Renal cortex interstitium (tissue), 11 donors: ENCODE measurements around the gene ECHS1. TPM values are rescaled to one million over a fixed set of nuclear protein-coding genes. Genes with fewer than 3 reads are reported as not detected.
"Not testable (repeated sequence)": the region's sequence is repeated elsewhere in the genome, so short reads cannot be mapped to it uniquely, and the experiment has no call there.

Source experiments
- DNase-seq, 11 donors: peaks; one replicate each; pipeline ENCODE4 v3.0.0-alpha.2; 2013; ENCODE audit warnings: low read depth in 9 of 11, low spot score in 4 of 11; ENCODE audit errors: extremely low read depth in 1 of 11
- polyA plus RNA-seq, 3 donors: library from polyadenylated mRNA; unstranded; fragments of 120-200 nt; gene quantifications; one replicate each; pipeline ENCODE4 v1.2.1, GENCODE V29; 2013; ENCODE audit not compliant: insufficient read length in 3 of 3

The ECHS1 gene
- polyA plus RNA-seq, 3 donors, result 135 to 149 (median 139) TPM

DNA sequence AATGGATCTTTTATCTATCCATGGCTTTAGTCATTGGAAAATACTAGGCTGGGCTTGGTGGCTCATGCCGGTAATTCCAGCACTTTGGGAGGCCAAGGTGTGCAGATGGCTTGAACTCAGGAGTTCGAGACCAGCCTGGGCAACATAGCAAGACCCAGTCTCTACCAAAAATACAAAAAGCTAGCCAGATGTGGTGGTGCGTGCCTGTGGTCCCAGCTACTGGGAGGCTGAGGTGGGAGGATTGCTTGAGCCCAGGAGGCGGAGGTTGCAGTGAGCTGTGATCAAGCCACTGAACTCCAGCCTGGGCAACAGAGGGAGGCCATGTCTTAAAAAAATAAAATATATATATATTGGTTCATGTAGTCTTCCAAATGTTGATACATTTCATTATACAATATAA, 13.8 kb upstream of the ECHS1 start:
- DNase-seq, result not testable (repeated sequence)

DNA sequence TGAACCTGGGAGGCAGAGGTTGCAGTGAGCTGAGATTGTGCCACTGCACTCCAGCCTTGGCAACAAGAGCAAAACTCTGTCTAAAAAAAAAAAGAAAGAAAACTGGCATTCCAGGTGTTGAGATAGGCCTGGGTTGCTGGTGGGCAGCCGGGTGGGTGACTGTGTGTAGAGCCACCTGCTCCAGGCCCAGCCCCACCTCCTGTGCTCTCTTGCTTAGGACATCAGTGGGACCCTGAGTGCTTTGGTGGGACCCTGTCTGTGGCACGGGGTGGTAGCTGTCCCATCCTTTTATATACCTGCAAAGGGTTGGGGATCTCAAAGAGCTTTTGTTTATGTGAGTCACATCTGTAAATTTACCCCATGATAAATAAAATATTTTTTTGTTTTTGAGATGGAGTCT, 12.1 kb upstream of the ECHS1 start:
- no peak for DNase-seq

DNA sequence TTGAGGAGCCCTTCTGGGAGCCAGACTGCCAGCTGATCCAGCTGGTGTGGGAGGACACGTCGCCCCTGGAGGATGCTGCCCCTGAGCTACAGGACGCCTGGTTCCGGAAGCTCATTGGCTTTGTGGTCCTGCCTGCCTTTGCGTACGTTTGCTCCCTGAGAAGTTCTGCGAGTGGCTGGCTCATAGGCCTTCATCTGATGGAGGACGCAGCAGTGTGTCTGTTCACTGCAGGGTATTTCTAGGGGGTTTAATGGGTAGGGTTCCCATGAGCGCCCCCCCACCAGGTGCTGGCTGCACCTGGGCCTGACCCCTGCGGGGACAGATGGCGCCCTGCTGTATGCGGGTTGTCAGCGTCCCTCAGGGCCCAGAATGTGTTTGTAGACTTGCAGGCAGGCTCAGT, 10.9 kb upstream of the ECHS1 start:
- DNase-seq, result no peak

DNA sequence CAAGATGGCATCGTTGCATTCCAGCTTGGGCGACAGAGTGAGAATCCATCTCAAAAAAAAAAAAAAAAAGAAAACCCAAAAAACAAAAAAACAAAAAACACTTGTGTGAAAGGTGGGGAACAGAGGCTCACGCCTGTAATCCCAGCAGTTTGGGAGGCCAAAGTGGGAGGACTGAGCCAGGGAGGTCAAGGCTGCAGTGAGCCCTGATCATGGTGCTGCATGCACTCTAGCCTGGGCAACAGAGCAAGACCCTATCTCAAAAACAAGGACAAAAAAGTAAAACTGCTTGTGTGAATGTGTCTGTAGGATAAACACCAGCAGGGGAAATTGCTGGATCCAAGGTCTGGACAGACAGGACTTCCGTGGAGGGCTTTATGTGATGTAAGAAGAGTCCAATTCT, 10.4 kb upstream of the ECHS1 start:
- DNase-seq, result no peak

DNA sequence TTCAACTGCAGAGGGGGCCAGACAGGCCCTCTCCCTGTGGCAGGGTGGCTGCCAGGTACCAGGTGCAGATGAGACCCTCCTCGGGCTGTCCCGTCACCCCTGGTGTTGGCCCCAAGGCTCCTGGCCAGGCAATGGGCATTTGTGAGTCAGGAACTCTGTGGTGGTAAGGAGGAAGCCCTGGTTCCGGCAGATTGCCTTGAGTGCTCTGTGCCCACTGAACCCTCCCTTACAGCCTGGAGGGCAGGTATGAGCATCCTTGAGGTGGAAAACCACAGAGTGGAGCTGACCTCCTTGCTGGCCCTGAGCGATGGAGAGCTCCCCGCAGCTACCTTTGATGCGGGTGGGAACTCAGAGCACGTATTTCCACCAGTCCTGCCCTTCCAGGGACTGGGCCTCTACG, 7.9 kb upstream of the ECHS1 start:
- no peak for DNase-seq

DNA sequence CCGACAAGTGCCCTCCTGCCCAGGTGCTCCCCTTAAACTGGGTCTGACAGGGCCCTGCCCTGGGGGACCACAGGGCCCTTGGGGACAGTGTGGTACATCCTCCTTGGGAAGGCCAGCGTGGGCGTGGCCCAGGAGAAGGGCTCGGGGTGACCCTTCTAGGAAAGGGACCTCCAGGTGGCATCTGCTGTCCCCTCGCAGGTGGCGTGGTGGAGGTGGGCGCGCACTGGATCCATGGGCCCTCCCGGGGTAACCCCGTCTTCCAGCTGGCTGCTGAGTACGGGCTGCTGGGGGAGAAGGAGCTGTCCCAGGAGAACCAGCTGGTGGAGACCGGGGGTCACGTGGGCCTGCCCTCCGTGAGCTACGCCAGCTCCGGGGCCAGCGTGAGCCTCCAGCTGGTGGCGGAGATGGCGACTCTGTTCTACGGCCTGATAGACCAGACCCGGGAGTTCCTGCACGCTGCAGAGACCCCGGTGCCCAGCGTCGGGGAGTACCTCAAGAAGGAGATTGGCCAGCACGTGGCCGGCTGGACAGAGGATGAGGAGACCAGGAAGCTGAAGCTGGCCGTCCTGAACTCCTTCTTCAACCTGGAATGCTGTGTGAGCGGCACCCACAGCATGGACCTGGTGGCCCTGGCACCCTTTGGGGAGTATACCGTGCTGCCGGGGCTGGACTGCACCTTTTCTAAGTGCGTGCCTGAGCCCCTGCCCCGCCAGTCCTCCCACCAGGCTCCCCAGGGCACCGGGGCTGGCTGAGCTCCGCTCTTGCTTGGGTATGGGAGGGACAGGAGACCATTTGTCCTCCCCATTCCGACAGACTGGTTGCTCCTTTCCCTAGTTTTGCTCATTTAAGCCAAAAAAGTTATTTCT, 6.9 kb upstream of the ECHS1 start:
- no peak for DNase-seq

DNA sequence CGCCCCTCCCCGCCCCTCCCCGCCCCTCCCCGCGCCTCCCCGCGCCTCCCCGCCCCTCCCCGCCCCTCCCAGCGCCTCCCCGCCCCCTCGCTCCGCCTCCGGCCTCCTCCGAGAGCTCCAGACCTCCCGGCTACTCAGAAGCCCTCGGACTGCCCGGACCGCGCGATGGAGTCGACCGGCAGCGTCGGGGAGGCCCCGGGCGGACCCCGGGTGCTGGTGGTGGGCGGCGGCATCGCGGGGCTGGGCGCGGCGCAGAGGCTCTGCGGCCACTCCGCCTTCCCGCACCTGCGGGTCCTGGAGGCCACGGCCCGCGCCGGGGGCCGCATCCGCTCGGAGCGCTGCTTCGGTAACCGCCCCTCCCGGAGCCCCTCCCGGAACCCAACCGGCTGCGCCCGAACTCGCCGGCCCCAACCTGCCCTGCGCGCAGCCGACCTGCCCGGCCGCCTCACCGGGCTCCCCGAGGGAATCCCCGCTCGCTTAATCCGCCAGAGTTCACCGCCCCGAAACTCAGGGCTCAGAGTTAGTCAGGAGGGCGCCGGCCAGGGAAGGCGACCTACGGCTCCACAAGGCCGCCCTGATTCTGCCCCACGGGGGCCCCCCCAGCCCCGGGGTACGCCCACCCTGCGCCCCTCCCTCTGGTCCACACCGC, 6.1 kb upstream of the ECHS1 start, which contains the start of gene PAOX:
PAOX (plus strand) TSS at position 111 of the 649 bp plus-strand sequence; CDS start at position 166, 55 bp downstream.
- peak in 3 of 11 donors; percentile 10 to 53 (median 49) for DNase-seq

DNA sequence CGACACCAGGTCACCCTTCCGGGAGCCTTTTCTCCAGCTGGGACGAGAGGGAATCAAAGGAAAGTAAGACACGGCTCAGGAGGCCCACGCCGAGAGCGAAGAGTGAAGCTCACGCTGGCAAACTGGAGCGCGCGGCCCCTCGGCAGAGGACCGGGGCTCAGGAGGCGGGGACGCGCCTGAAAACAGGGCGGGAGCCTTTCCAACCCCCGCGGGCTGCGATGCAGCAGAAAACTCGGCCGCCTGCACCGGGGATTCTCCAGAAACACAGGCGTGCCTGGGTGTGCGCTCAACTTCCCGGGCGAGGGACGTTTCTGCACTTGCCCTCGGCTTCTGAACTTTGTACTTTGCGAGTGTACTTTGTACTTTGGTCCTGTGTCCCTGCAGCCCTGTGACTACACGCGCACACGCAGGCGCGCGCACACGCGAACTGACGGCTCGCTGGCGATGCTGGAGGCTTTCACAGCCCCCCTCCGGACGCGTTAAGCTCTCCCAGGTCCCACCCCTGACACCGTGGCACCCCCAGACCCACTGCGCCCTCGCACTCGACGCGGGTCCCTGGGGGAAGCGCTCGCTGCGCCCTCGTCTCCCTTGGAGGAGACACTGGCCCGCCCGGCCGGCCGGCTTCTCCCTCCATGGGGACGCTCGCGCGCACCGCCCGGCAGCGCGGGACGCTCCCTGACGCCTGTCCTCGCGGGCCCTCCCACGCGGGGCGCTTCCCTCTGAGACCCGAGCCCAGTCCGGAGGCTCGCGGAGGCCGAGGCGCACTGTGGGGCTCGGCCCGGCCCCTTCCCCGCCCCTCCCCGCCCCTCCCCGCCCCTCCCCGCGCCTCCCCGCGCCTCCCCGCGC, 5.3 kb upstream of the ECHS1 start:
- DNase-seq, result peak in 4 of 11 donors; percentile 39 to 67 (median 52)

DNA sequence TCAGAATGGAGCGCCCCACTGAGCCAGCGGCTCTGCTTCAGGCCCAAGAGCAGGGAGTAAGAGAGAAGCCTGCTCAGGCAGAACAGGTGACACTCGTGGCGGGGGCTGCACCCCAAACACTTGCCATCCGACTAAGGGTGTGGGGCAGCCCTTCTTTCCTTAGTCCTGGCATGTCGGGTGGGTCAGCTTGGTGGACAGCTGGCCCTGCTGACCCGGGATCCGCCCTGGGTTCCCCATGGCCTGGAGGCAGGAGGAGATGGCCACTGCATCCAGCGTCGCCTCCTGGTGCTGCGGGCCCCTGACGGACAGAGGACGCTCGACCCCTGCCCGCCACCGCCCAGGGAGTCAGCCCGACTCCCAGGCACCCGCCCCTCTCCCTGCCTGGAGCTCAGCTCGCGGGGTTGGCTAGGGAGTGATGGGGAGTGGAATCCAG, 4.7 kb upstream of the ECHS1 start:
- DNase-seq, result no peak

DNA sequence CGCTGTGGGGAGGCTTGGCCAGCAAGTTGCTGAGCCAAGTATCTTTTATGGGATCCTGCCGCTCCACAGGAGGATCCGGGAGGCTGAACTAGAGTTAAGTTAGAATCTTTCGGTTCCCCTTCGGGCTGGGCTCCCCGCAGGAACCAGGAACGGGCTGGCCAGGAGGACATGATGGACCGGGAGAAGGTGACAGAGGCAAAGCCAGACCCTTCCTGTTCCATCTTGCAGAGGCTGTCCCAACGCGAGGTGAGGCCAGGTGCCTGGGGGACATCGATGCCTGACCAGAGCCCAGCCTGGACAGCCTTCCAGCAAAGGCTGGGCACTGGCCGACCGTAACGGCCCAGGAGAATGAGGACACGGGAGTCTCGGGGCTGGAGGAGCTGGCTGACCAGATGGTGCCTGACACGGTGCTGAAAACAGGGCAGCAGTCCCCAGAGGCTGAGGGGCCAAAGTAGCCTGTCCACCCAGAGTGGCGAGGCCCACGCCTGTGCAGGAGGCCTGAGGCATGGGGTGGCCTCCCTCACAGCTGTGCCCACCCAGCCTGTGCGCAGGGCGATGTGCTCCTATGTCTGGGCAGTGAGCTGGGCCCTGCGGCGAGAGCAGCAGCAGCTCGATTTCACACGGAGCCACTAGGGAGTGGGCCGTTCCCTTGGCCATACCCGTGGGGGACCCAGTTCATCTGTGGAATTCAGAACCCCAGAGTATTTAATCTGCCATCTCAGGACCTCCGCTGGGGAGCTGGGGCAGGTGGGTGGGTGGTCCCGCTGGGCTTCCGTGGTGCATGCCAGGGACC, 4.1 kb upstream of the ECHS1 start:
- DNase-seq, result no peak

DNA sequence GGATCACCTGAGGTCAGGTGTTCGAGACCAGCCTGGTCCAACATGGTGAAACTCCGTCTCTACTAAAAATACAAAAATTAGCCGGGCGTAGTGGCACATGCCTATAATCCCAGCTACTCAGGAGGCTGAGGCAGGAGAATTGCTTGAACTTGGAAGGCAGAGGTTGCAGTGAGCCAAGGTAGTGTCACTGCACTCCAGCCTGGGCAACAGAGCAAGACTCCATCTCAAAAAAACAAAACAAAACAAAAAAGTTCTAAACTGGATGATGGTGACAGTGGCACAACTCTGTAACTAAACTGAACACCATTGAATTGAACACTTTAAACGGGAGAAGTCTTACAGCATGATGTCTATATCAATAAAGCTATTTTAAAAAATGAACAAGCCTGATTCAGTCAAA, 3.0 kb upstream of the ECHS1 start:
- not testable (repeated sequence) for DNase-seq

DNA sequence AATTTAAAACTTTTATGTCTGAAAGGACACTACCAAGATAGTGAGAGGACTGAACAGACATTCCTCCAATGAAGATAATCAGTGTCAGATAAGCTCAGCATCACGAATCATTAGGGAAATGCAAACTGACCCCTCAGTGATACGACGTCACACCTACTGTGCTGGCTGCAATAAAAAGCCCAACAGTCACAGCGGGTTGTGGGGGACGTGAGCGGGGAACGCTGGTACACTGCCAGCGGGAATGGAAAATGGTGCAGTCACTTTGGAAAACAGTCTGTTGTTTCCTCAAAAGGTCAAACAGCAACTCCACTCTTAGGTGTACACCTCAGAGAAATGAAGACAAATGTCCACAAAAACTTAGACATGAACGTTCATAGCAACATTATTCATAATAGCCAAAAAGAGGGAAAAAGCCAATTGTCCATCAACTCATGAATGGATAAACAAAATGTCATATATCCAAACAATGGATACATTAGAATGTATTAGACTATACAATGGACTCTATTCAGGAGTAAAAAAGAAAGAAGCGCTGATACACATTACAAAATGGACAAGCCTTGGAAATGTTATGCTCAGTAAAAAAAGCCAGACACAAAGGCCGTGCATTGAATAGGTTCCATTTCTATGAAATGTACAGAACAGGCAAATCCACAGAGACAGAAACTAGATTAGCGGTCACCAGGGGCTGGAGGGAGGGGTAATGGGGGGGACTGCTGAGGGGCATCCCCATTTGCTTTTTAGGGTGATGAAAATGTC, 2.4 kb upstream of the ECHS1 start:
- no peak for DNase-seq

DNA sequence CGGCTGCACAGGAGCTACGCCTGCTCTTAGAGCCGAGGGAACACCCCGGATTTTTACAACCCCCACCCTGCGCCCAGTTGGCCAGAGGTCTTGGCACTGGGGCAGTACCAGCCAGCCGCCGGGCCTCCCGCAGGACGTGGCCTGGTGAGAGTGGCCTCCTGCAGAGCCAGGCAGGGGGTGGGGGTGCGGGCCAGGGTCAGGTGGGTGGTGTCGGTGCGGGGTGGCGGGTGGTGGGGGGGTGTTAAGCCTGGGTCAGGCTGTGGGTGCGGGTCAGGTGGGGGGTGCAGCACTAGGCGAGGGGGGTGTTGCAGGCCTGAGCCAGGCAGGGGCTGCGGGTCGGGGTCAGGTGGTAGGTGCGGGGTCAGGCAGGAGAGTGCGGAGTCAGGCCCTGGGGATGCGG, 647 bp downstream of the ECHS1 start:
- no peak for DNase-seq

DNA sequence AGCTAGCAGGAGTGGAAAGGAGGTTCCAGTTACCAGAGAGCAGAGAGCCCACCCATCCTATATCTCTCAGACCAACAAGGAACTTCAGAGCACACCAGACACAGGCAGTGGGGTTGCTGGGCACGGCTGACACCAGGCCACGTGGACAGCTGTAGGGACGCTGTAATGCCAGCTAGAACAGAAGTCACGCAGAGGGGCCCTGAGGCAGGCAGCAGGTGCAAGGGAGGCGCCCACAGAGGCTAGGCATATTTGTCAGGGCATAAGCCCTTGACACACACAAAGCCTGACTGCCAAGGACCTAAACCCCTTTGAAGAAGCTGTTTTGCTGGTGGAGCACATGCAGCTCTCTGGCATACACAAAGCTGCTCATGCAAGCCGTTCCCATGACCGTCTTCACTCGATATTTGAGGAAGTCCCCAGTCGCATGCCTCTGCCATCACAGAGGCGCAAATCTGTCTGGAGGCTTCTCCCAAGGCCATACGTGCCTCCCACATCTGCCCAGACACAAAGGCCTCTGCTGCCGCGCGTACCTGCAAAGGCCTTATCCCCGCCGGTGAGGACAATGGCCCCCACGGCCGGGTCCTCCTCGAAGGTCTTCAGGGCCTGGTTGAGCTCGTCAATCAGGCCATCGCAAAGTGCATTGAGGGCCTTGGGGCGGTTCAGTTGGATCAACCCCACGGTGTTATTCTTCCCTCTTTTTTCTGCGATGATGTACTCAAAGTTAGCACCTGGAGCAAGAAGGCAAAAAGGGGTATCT, 2.9 kb downstream of the ECHS1 start:
- no peak for DNase-seq

DNA sequence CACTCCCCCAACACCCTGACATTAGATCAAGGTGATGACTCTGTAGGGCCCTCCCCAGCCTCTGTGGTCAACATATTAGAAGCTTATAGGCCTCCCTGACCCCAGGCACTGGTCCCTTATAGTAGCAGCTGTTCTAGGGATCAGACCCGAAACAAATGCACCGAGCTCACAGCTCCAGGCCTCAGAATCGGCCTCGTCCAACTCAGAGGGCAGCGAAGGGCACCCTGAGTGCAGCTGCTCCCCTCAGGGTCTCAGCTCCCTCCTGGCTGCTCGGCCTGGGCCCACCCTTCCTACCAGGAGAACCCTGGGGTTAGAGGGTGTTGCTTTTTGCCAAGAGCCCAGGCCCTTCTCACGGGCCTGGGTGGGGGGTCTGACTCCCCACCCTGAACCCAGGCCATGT, 5.0 kb downstream of the ECHS1 start:
- DNase-seq, result no peak

DNA sequence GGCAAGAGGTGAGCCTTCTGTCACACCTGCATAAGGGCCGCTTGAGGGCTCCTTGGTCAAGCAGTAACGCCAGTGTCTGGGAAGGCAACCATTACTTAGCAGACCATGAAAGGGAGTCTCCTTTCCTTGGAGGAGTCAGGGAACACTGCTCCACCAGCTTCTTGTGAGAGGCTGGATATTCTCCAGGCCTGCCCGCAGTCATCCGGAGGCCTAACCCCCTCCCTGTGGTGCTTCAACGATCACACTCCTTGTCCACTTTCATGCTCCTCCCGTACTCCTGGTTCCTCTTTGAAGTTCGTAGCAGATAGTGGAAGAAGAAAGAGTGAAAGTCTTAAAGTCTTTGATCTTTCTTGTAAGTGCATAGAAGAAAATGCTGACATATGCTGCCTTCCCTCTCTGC, 5.7 kb downstream of the ECHS1 start:
- not testable (repeated sequence) for DNase-seq

DNA sequence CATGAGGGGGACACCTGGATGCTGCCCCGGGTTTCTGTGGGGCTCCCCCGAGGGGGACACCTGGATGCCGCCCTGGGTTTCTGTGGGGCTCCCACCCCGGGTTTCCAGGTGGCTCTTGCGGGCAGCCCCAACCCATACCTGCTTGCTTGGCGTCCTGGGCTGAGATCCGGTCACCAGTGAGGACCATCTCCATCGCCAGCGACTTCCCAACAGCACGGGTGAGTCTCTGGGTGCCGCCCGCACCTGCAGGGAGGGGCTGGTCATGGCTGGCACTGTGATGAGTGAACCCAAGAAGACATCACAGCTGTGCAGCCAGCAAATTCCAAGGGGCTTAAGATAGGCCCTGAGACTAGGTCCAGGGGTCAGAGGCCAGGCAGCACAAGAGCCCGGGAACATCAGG, 6.4 kb downstream of the ECHS1 start:
- DNase-seq, result no peak

DNA sequence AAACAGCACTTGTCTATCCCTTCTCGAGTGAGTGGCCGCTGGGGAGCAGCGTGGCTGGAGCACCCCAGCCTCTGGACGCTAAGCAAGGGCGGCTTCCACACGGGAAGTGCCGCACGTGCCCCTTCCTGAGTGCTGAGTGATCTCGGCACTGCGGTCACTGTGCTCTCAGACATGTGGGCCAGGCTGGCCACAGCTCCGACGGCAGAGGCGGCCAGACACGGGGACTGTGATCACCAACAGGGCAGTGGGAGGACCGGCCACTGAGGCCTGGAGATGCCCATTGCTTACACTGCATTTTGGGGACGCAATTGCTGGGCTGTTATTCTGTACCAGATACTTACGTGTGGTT, 7.0 kb downstream of the ECHS1 start:
- no peak for DNase-seq
